ENCODE measurements around the gene TBC1D22A.

DNA sequence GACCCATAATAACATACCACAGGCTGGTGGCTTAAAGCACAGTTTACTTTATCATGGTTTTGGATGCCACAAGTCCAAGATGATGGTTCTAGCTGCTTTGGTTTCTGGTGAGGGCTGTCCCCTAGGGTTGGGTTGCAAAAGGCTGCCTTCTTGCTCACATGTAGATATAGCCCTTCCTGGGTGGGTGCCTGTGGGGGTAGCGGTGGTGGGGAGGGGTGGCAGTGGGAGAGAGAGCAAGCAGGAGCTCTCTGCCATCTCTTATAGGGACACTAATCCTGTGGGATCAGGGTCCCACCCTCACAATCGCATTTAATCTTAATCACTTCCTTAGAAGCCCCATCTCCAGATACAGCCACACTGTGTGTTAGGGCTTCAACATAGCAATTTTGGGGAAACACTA lies 245.0 kb downstream of the TBC1D22A start:
- TF ChIP-seq, protein P1, sequence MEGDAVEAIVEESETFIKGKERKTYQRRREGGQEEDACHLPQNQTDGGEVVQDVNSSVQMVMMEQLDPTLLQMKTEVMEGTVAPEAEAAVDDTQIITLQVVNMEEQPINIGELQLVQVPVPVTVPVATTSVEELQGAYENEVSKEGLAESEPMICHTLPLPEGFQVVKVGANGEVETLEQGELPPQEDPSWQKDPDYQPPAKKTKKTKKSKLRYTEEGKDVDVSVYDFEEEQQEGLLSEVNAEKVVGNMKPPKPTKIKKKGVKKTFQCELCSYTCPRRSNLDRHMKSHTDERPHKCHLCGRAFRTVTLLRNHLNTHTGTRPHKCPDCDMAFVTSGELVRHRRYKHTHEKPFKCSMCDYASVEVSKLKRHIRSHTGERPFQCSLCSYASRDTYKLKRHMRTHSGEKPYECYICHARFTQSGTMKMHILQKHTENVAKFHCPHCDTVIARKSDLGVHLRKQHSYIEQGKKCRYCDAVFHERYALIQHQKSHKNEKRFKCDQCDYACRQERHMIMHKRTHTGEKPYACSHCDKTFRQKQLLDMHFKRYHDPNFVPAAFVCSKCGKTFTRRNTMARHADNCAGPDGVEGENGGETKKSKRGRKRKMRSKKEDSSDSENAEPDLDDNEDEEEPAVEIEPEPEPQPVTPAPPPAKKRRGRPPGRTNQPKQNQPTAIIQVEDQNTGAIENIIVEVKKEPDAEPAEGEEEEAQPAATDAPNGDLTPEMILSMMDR (IDR thresholded peaks at IDR 0.05) = no peak
- TF ChIP-seq POLR2A (IDR thresholded peaks at IDR 0.05) (no peak), POLR2AphosphoS5 (IDR thresholded peaks at IDR 0.05) (no peak)

All from transverse colon (tissue), 4 donors.